ENCODE data around the gene SAMD4A. TPM values are rescaled to one million over a fixed set of nuclear protein-coding genes. Genes with fewer than 3 reads are reported as not detected.

SAMD4A gene
- total RNA-seq, 1 donor from 2014 or later = 57.0 TPM

- H3K4me3 Mint-ChIP-seq (ENCODE audit: unreplicated experiment) = no peak overlapping the region
- DNase-seq (ENCODE audit: low spot score) = no peak
- peaks cover 8% of the 10 kb centered on the region for H3K4me1 Mint-ChIP-seq (ENCODE audit: low read depth)
- peaks cover 6% of the 10 kb centered on the region for H3K27me3 Mint-ChIP-seq (ENCODE audit: low read depth)
- peaks cover 15% of the 10 kb centered on the region for H3K9me3 Mint-ChIP-seq (ENCODE audit: low read depth)
- TF ChIP-seq CTCF (IDR thresholded peaks at IDR 0.05) = no peak
- peaks cover 3% of the 10 kb centered on the region for H3K36me3 Mint-ChIP-seq (ENCODE audit: low read depth)
- no peak overlapping the region for H3K27ac Mint-ChIP-seq (ENCODE audit: unreplicated experiment)
Observed at GRCh38 chr14:54803926-54804537, 237.1 kb downstream of the SAMD4A start.

GRCh38 chr14:54804538-54805041 lies 237.7 kb downstream of the SAMD4A start:
- no peak for DNase-seq (ENCODE audit: low spot score)
- no peak for TF ChIP-seq CTCF (IDR thresholded peaks at IDR 0.05)
- Mint-ChIP-seq H3K4me3 (ENCODE audit: unreplicated experiment) (no peak overlapping the region), H3K27ac (ENCODE audit: unreplicated experiment) (no peak overlapping the region), H3K36me3 (ENCODE audit: low read depth) (peaks cover 3% of the 10 kb centered on the region), H3K4me1 (ENCODE audit: low read depth) (peaks cover 8% of the 10 kb centered on the region), H3K9me3 (ENCODE audit: low read depth) (peaks cover 15% of the 10 kb centered on the region), H3K27me3 (ENCODE audit: low read depth) (peaks cover 6% of the 10 kb centered on the region)

- Mint-ChIP-seq H3K4me1 (ENCODE audit: low read depth) (peaks cover 8% of the 10 kb centered on the region), H3K27ac (ENCODE audit: unreplicated experiment) (no peak overlapping the region), H3K27me3 (ENCODE audit: low read depth) (peaks cover 6% of the 10 kb centered on the region), H3K9me3 (ENCODE audit: low read depth) (peaks cover 15% of the 10 kb centered on the region), H3K4me3 (ENCODE audit: unreplicated experiment) (no peak overlapping the region), H3K36me3 (ENCODE audit: low read depth) (peaks cover 3% of the 10 kb centered on the region)
- TF ChIP-seq CTCF (IDR thresholded peaks at IDR 0.05) = no peak
- DNase-seq (ENCODE audit: low spot score) = no peak
Observed at GRCh38 chr14:54805070-54805444, 238.1 kb downstream of the SAMD4A start.

- Mint-ChIP-seq H3K36me3 (ENCODE audit: low read depth) (peaks cover 3% of the 10 kb centered on the region), H3K27me3 (ENCODE audit: low read depth) (peaks cover 6% of the 10 kb centered on the region), H3K4me1 (ENCODE audit: low read depth) (peaks cover 8% of the 10 kb centered on the region), H3K9me3 (ENCODE audit: low read depth) (peaks cover 8% of the 10 kb centered on the region), H3K4me3 (ENCODE audit: unreplicated experiment) (peak overlapping the region; percentile 21), H3K27ac (ENCODE audit: unreplicated experiment) (no peak overlapping the region)
- no peak for DNase-seq (ENCODE audit: low spot score)
- TF ChIP-seq CTCF (IDR thresholded peaks at IDR 0.05) = peak; percentile 99
Observed at GRCh38 chr14:54805445-54806322, 238.8 kb downstream of the SAMD4A start.

GRCh38 chr14:54806616-54807015 lies 239.7 kb downstream of the SAMD4A start:
- H3K4me1 Mint-ChIP-seq (ENCODE audit: low read depth) = peaks cover 8% of the 10 kb centered on the region
- no peak for DNase-seq (ENCODE audit: low spot score)
- H3K9me3 Mint-ChIP-seq (ENCODE audit: low read depth) = peaks cover under 1% of the 10 kb centered on the region
- no peak overlapping the region for H3K4me3 Mint-ChIP-seq (ENCODE audit: unreplicated experiment)
- TF ChIP-seq CTCF (IDR thresholded peaks at IDR 0.05) = no peak
- peaks cover 10% of the 10 kb centered on the region for H3K27me3 Mint-ChIP-seq (ENCODE audit: low read depth)
- H3K27ac Mint-ChIP-seq (ENCODE audit: unreplicated experiment) = no peak overlapping the region
- no peaks in the 10 kb centered on the region for H3K36me3 Mint-ChIP-seq (ENCODE audit: low read depth)

All from chondrocyte (in vitro differentiated cells).